B cell (primary cell): ENCODE measurements around the gene LGALS4. TPM values are rescaled to one million over a fixed set of nuclear protein-coding genes. Genes with fewer than 3 reads are reported as not detected.
"Not testable (repeated sequence)": the region's sequence is repeated elsewhere in the genome, so short reads cannot be mapped to it uniquely, and the experiment has no call there.

Experiments used
- ATAC-seq: fragments of 200-7000 bp; cut with Tn5 transposase; one replicate; pipeline ENCODE4 v1.10.0; 2021; ENCODE audit warnings: low read depth, mild to moderate bottlenecking, moderate number of reproducible peaks, moderate library complexity
- CTCF ChIA-PET: fragments of 350-600 bp; sonication (Branson Sonifier 250); formaldehyde crosslinking; loops from one replicate; lab custom pipeline; 2021; ENCODE audit warnings: antibody characterized with exemption, inconsistent platforms; lab: Charles Lee
- POLR2A ChIA-PET: fragments of 350-600 bp; sonication (Branson Sonifier 250); formaldehyde crosslinking; loops from one replicate; lab custom pipeline; 2021; ENCODE audit warnings: antibody characterized with exemption; lab: Charles Lee
- DNase-seq: peaks from one replicate; pipeline ENCODE4 v3.0.0; 2013
- H2AFZ ChIP-seq: 2 replicates; pipeline ENCODE4 v1.6.1; 2012; ENCODE audit warnings: mild to moderate bottlenecking, low read depth, low read length; ENCODE audit not compliant: insufficient read depth, poor library complexity, severe bottlenecking
- H3K27ac ChIP-seq, 2 donors: 1 replicate in 1 of 2; 2 replicates in 1 of 2; pipeline ENCODE4 v1.5.1; 2012 to 2013; ENCODE audit warnings: low read length in 2 of 2, mild to moderate bottlenecking in 2 of 2, moderate library complexity in 1 of 2
- H3K27me3 ChIP-seq, 4 experiments: fragments of 200-600 bp in 1 of 4; sonication (generic) in 1 of 4; replicated peaks in 1 of 4; 1 replicate in 2 of 4; 2 replicates in 2 of 4; pipeline versions ENCODE4 v1.6.1 to v1.7.0; 2013 to 2016; ENCODE audit warnings: low read length in 3 of 4, mild to moderate bottlenecking in 2 of 4, mixed read lengths in 1 of 4, moderate library complexity in 1 of 4; ENCODE audit not compliant: insufficient read depth in 4 of 4, control insufficient read depth in 3 of 4; ENCODE audit errors: control extremely low read depth in 1 of 4
- H3K36me3 ChIP-seq, 2 experiments: replicated peaks in 1 of 2; 1 replicate in 1 of 2; 2 replicates in 1 of 2; pipeline versions ENCODE4 v1.6.1 to v1.7.1; 2013; ENCODE audit warnings: low read length in 1 of 2; ENCODE audit not compliant: insufficient read depth in 2 of 2, control insufficient read depth in 1 of 2; ENCODE audit errors: control extremely low read depth in 1 of 2, extremely low read depth in 1 of 2
- H3K4me1 ChIP-seq, 2 donors: fragments of 200-600 bp in 1 of 2; sonication (generic) in 1 of 2; 1 replicate in 1 of 2; 2 replicates in 1 of 2; pipeline versions ENCODE4 v1.5.1 to v1.6.1; 2013 to 2017; ENCODE audit warnings: low read length in 2 of 2; ENCODE audit not compliant: control insufficient read depth in 2 of 2, insufficient read depth in 2 of 2
- H3K4me2 ChIP-seq: replicated peaks from 2 replicates; pipeline ENCODE3; 2012; ENCODE audit warnings: mild to moderate bottlenecking, low read depth, low read length; ENCODE audit not compliant: poor library complexity, severe bottlenecking
- H3K4me3 ChIP-seq, 5 experiments: fragments of 200-600 bp in 1 of 5; sonication (generic) in 1 of 5; 1 replicate in 3 of 5; 2 replicates in 2 of 5; pipeline versions ENCODE4 v1.5.1 to v1.7.0; 2011 to 2016; ENCODE audit warnings: low read length in 4 of 5, mild to moderate bottlenecking in 4 of 5, low read depth in 2 of 5, control low read depth in 1 of 5, moderate library complexity in 1 of 5; ENCODE audit not compliant: insufficient read depth in 1 of 5; ENCODE audit errors: control extremely low read depth in 1 of 5, extremely low read depth in 1 of 5
- H3K79me2 ChIP-seq: fragments of 200-600 bp; sonication (generic); one replicate; pipeline ENCODE4 v1.6.0; 2016; ENCODE audit warnings: low read length; ENCODE audit not compliant: control insufficient read depth, insufficient read depth
- H3K9ac ChIP-seq: fragments of 200-600 bp; sonication (generic); 2 replicates; pipeline ENCODE4 v1.6.1; 2017; ENCODE audit warnings: mild to moderate bottlenecking, low read length, moderate library complexity
- H3K9me3 ChIP-seq, 3 donors: one replicate each; pipeline versions ENCODE4 v1.6.1 to v1.7.1; 2013; ENCODE audit warnings: low read length in 2 of 3; ENCODE audit not compliant: control insufficient read depth in 2 of 3, insufficient read depth in 1 of 3; ENCODE audit errors: control extremely low read depth in 1 of 3
- H4K20me1 ChIP-seq: 2 replicates; pipeline ENCODE4 v1.6.0; 2012; ENCODE audit warnings: mild to moderate bottlenecking, low read length; ENCODE audit not compliant: insufficient read depth, control insufficient read depth, poor library complexity, severe bottlenecking
- H3K27ac Mint-ChIP-seq: one replicate; pipeline ENCODE4 v1.8.0; 2021; ENCODE audit warnings: mixed read lengths
- H3K27me3 Mint-ChIP-seq: one replicate; pipeline ENCODE4 v1.8.0; 2021; ENCODE audit warnings: mixed read lengths
- H3K4me1 Mint-ChIP-seq: one replicate; pipeline ENCODE4 v1.8.0; 2021; ENCODE audit warnings: mixed read lengths
- H3K4me3 Mint-ChIP-seq: one replicate; pipeline ENCODE4 v1.8.0; 2021; ENCODE audit warnings: mixed read lengths
- H3K9me3 Mint-ChIP-seq: one replicate; pipeline ENCODE4 v1.8.0; 2022; ENCODE audit warnings: mixed read lengths; ENCODE audit not compliant: insufficient read depth
- CTCF ChIP-seq: fragments of 200-600 bp; IDR thresholded peaks from one replicate; pipeline ENCODE4 v1.8.0; 2022; ENCODE audit warnings: antibody characterized with exemption, mild to moderate bottlenecking
- EZH2 ChIP-seq: IDR thresholded peaks from 2 replicates; pipeline ENCODE4 v1.6.1; 2012; ENCODE audit warnings: borderline replicate concordance, low read depth, mild to moderate bottlenecking, moderate library complexity, low read length; ENCODE audit not compliant: insufficient read depth, poor library complexity, severe bottlenecking
- WGBS: methylation state at CpG from one replicate; pipeline ENCODE4 v1.1.5; 2013; ENCODE audit warnings: missing lambda C conversion rate; ENCODE audit not compliant: insufficient coverage; 5-methylcytosine and 5-hydroxymethylcytosine counted together
- intact Hi-C: fragments of 100-400 bp; cut with micrococcal nuclease; formaldehyde crosslinking; loops from one replicate; pipeline ENCODE4 v1.10.0; 2022
- polyA plus RNA-seq: library from polyadenylated mRNA; depleted of rRNA; stranded (reverse); fragments of >200 nt; gene quantifications from 2 replicates; pipeline ENCODE4 v1.2.3, GENCODE V29; 2012
- total RNA-seq, 2 donors: library from RNA; stranded (reverse); fragments of 120-200 nt in 1 of 2; gene quantifications; 1 replicate in 1 of 2; 2 replicates in 1 of 2; pipeline versions ENCODE4 v1.2.3 to v1.2.4, GENCODE V29; 2013 to 2022

Gene LGALS4
- total and polyA plus RNA-seq, 2 donors (not counting 1 experiment from before 2014, with no cell fraction given) = 5.4 to 8.4 TPM

GRCh38 chr19:38826856-38827551, 14.3 kb upstream of the LGALS4 start:
- no peak overlapping the region for H3K27ac Mint-ChIP-seq
- POLR2A ChIA-PET = no interaction called here

GRCh38 chr19:38825936-38826335, 13.2 kb upstream of the LGALS4 start:
- H3K9me3 ChIP-seq, H3K4me2 ChIP-seq, H3K4me3 ChIP-seq, ATAC-seq, intact Hi-C loops, POLR2A ChIA-PET, H3K27ac ChIP-seq, H2AFZ ChIP-seq, DNase-seq, H3K27me3 ChIP-seq, H3K9ac ChIP-seq, H3K4me3 Mint-ChIP-seq, H3K27me3 Mint-ChIP-seq, H3K27ac Mint-ChIP-seq, CTCF ChIA-PET, H3K9me3 Mint-ChIP-seq, H3K4me1 ChIP-seq: not testable (repeated sequence)
- peaks cover 76% of the 10 kb centered on the region for H3K79me2 ChIP-seq
- peaks cover 32% of the 10 kb centered on the region for H4K20me1 ChIP-seq
- peaks cover 17% of the 10 kb centered on the region for H3K4me1 Mint-ChIP-seq
- 97% methylated on average over 6 of the region's 7 CpGs for WGBS
- H3K36me3 ChIP-seq = peaks cover 5 to 42% of the 10 kb centered on the region in 2 experiments

More at GRCh38 chr19:38826856-38827551, 14.3 kb upstream of the LGALS4 start:
- Histone ChIP-seq H3K9ac (no peak overlapping the region), H3K27ac (no peak overlapping the region), H3K9me3 (peaks cover 0 to 3% (median 0%) of the 10 kb centered on the region in 3 donors), H3K79me2 (peaks cover 80% of the 10 kb centered on the region), H3K4me1 (peaks cover 6 to 12% of the 10 kb centered on the region in 2 donors), H3K36me3 (peaks cover 5 to 40% of the 10 kb centered on the region in 2 experiments), H3K4me2 (no peak overlapping the region), H3K27me3 (no peaks in the 10 kb centered on the region), H3K4me3 (no peak overlapping the region), H4K20me1 (peaks cover 23% of the 10 kb centered on the region), H2AFZ (no peak overlapping the region)
- peaks cover 27% of the 10 kb centered on the region for H3K4me1 Mint-ChIP-seq
- intact Hi-C loops = no loop called here
- no peaks in the 10 kb centered on the region for H3K9me3 Mint-ChIP-seq
- 100% methylated on average over 6 of the region's 6 CpGs for WGBS
- CTCF ChIA-PET = interaction anchor here (1.0 kb wide), 1 partner anchor 50 kb away, joined by 3 read pairs; no protein-coding TSS in a partner anchor
- no peak overlapping the region for H3K4me3 Mint-ChIP-seq
- ATAC-seq (no peak), DNase-seq (no peak)
- TF ChIP-seq EZH2 = no peak
- no peak for TF ChIP-seq CTCF
- H3K27me3 Mint-ChIP-seq = no peaks in the 10 kb centered on the region

GRCh38 chr19:38821230-38821825, 8.6 kb upstream of the LGALS4 start:
- H3K9ac ChIP-seq, H3K27ac Mint-ChIP-seq, ATAC-seq, H3K4me2 ChIP-seq, H3K27me3 Mint-ChIP-seq, H2AFZ ChIP-seq, DNase-seq, H3K27me3 ChIP-seq, intact Hi-C loops, H3K4me1 Mint-ChIP-seq, H3K4me1 ChIP-seq, H3K9me3 ChIP-seq, H3K27ac ChIP-seq, CTCF ChIA-PET, H3K4me3 Mint-ChIP-seq, H3K4me3 ChIP-seq, H3K9me3 Mint-ChIP-seq: not testable (repeated sequence)
- POLR2A ChIA-PET = interaction anchor here (0.6 to 0.7 kb wide), 2 partner anchors 14 to 56 kb away, joined by 3 to 5 read pairs; no protein-coding TSS in a partner anchor
- WGBS = 98% methylated on average over 29 of the region's 29 CpGs
- H3K79me2 ChIP-seq = peaks cover 37% of the 10 kb centered on the region
- peaks cover 0 to 51% of the 10 kb centered on the region in 2 experiments for H3K36me3 ChIP-seq
- peaks cover 43% of the 10 kb centered on the region for H4K20me1 ChIP-seq
